Astrocyte (in vitro differentiated cells and primary cell): ENCODE data around the gene ITPRIP.

Experiments used
- EZH2 ChIP-seq: IDR thresholded peaks from 2 replicates; pipeline ENCODE4 v1.6.1; 2012; ENCODE audit warnings: mild to moderate bottlenecking, low read length, inconsistent platforms; ENCODE audit not compliant: insufficient read depth
- TF ChIP-seq, protein P1 (sequence below): IDR thresholded peaks from 2 replicates; pipeline ENCODE4 v1.5.1; 2011; ENCODE audit warnings: low read depth, mild to moderate bottlenecking, inconsistent platforms, low read length, moderate library complexity; ENCODE audit not compliant: insufficient read depth

DNA sequence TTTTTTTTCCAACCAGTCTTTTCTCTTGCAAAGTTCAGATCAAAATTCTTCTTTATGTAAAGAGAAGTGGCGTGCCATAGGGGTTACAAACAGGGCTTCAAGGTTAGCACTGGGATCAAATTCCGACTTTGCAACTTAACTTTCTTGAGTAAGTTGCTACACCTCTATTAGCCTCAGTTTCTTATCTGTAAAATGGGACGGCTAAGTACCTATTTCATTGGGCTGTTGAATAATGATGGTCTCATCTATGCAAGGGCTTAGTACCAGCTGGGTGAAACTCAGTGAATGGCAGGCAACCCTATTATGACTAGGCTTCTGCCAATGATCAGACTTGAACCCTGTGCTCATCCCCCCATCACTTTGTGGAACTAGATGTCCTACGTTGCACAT, 33.9 kb downstream of the ITPRIP start:
- TF ChIP-seq, protein P1, sequence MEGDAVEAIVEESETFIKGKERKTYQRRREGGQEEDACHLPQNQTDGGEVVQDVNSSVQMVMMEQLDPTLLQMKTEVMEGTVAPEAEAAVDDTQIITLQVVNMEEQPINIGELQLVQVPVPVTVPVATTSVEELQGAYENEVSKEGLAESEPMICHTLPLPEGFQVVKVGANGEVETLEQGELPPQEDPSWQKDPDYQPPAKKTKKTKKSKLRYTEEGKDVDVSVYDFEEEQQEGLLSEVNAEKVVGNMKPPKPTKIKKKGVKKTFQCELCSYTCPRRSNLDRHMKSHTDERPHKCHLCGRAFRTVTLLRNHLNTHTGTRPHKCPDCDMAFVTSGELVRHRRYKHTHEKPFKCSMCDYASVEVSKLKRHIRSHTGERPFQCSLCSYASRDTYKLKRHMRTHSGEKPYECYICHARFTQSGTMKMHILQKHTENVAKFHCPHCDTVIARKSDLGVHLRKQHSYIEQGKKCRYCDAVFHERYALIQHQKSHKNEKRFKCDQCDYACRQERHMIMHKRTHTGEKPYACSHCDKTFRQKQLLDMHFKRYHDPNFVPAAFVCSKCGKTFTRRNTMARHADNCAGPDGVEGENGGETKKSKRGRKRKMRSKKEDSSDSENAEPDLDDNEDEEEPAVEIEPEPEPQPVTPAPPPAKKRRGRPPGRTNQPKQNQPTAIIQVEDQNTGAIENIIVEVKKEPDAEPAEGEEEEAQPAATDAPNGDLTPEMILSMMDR = no peak
- no peak for TF ChIP-seq EZH2
